Hindlimb muscle (tissue), 1 donor: Measurements from ENCODE around the gene PKHD1. TPM values are rescaled to one million over a fixed set of nuclear protein-coding genes. Genes with fewer than 3 reads are reported as not detected.

Experiments
- DNase-seq: peaks from one replicate; pipeline ENCODE4 v3.0.0-alpha.2; 2013
- polyA plus RNA-seq: library from polyadenylated mRNA; unstranded; fragments of 120-200 nt; gene quantifications from one replicate; pipeline ENCODE4 v1.2.1, GENCODE V29; 2013; ENCODE audit not compliant: insufficient read length

The PKHD1 gene
- polyA plus RNA-seq, 1 donor, result 9.5 TPM

- DNase-seq, result no peak
These were observed 15.0 kb upstream of the PKHD1 start for GRCh38 chr6:52102405-52102804.

DNA sequence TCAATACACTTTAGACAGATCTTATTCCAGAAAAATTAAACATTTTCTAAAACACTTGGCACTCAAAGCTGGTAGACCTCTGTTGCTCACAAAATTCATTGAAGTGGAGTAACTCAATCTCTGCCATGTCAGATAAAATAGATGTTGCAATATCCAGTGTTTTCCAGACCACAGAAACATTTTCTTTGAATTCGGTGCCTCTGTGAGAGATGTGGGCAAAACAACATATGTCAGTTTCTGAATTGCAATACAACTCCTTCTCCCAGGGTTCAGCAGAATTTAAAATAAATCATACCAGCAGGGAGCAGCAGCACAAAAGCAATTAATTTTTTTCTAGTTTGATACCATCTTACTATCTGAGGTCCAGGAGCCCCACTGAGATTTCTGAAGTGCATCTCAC, 11.3 kb upstream of the PKHD1 start:
- DNase-seq, result no peak

DNA sequence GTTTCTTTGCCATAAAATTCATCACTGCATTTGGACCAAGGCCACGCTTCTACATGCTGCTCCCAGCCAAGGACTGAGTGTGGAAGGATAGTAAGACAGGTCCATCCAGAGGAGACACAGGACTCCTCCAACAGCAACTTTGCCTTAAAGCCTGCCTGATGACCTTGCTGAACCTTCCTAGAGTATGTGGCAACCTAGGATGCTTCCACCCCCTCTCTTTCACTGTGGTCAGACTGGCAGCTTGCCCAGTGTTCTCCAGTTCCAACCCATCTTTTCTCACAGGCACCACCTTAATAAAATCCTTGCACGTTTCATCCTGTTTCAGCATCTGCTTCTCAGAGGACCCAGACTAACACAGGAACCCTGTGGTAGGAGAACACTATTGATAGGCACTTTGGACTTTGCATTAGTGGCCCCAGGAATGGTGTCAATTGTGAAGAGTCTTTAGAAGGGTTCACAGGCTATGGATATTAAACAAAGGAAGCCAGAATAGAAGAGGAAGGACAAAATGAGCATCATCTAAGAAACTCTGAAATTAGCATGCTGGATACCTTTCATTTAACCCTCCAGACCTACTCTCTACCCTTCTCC, 2.4 kb upstream of the PKHD1 start:
- DNase-seq, result no peak

DNA sequence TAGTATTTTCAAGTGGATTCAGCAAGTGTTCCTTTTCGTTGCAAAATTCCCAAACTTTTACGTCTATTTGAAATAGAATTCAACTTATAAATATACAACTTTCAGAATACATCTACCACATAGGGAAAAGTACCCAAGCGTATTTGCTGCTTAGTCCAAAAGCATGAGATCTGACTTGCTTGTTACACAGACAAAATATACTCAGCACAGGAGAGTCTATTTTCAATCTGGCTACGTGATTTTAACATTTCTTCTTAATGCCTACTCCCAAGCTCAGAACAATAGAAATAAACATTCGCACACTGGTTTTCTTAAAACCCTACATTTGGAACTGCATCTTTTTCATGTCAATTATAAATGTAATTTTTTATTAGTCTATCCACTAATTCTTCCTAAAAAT, 672 bp downstream of the PKHD1 start:
- DNase-seq, result no peak

- DNase-seq, result no peak
These were observed 6.2 kb downstream of the PKHD1 start for GRCh38 chr6:52081237-52081636.

DNA sequence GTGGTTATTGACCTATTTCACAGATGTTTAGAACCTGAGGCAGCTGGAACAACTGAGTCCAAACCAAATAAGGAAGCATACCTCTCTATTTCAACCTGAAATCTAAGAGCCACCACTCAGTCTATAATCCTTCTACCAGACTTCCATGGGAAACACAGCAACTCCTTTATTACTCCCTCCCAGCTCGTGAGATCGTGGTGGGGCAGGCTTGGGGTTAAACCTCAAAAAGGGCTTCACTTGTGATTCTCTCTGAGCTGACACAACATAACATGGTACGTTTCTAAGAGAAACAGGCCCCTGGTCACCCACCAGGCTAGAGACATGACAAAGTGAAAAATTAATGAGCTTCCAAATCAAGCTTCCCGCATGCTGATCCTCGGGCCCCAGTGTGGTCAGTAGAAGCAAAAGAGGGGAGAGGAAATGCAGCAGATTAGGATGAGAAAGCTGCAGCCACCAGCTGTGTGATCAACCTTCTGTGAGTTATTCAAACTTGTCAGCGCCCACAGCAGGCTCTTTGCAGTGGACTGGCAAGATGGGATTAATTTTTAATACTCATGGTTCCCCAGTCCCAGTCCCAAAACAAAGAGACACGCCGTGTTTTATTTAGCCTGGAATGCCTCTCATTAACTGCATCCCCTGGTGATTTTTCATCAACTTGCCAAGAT, 9.3 kb downstream of the PKHD1 start:
- no peak for DNase-seq

DNA sequence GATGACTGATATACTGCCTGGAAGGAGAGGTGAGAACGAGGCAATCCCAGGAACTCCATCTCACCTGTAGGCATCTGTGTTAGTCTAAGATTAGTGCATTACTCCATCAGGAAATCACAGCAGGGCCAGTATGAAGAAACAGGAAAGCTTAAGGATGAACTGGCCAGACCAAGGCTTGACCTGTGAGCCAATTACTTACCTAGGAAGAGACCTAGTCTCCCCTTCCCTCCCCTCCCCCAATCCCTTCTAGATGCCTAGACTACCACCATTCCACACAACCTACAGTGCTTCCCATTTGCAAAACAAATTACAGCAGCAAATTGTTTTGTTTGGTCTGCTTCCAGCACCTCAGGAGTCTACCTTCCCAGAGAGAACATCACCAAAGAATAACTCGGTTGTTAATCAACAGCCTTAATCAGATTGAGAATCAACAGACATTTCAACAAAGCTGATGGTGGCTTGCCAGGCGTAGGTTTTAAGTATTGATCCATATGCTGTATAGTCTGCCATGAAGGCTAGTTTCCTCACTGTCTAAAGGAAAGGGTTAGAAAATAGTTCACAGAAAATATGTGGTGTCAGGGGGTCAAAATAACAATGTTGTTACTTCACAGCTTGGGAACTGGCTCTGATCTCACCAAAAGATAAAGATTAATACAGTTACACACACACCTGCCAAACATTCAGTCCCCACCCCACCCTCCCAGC, 10.1 kb downstream of the PKHD1 start:
- DNase-seq, result no peak

- DNase-seq, result no peak
These were observed 10.6 kb downstream of the PKHD1 start for GRCh38 chr6:52076791-52077179.

DNA sequence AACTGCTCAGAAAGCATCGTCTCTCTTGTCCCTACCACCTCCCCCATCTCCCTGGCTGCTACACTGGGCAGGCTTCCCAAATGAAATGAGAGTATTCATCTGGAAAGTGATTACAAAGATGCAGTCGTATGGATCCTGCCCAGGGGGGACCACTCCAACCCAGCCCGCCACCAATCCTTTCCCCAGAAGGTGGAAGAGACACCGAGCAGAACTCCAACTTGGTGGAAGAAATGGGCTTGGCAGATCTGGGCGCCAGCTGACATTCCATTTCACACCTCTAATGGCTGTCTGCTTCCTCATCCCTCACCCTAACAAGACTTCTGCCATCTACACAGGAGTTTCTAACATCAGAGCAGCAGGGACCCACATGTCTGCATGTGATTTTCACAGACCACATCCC, 12.7 kb downstream of the PKHD1 start:
- no peak for DNase-seq

DNA sequence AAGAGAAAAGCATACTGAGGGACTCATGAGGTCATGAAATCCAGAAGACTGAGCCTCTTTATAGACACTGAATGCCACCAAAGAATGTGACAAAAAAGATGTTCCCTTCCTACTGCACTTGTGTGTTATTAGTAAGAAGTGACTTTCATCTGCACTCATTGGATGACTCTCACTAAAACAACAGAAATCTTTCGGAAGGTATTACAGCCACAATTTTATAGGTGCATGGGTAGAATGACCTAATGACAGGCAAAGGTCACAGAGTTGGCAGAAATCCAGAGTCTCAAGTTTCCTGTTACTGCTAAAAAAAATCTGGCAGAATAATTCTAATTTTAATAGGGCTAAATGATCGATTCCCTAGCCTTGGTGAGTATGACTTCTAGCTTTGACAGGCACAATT, 13.3 kb downstream of the PKHD1 start:
- no peak for DNase-seq

DNA sequence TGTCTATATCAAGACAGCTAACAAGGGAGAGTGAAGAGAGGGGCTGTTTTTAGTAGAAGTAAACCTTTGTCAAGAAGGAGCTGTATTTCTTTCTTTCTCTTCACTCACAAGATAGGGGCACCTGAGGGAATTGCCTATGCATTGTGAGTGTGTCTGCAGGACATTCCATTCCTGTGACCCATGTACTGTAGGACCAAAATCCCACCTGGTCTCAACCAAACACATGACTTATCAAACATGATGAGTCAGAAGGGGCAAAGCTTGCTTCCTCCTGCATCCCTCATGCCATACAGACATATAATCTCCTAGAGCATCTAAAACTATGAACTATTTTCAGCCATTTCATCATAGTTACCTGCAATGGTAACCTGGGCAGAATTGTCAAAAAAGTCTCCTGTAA, 21.8 kb downstream of the PKHD1 start:
- DNase-seq, result no peak

DNA sequence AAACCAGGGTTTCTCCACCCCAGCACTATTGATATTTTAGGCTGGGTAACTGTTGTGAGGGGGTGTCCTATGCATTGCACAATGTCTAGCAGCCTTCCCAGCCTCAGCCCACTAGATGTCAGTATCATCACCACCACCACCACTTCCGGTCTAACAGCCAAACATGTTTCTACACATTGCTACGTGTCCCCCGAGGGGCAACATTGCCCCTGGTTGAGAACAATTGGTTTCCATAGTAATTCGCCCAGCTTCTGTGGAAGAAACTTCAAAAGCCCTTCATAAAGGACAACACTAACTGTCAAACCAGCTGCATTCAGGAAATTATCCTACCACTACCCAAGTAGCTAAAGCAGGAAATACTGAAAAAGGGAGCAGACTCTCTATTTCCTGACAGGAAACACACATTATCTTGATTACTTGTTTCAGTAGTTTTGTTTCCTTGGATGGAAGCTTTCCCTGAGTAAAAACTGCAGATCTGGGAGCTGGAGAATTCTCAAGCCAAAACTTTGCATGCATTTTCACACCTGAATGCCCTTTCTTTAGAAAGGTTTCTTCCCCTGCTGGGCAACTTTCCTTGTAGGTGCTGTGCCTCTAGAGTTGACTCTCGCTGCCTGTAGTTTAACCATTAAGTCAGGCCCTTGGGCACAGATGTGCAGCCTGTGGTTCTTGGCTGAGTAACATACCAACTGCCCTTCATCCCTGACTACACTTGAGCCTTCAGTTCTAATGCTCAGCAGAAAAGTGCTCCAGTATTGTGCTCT, 23.6 kb downstream of the PKHD1 start:
- DNase-seq, result peak; percentile 41

DNA sequence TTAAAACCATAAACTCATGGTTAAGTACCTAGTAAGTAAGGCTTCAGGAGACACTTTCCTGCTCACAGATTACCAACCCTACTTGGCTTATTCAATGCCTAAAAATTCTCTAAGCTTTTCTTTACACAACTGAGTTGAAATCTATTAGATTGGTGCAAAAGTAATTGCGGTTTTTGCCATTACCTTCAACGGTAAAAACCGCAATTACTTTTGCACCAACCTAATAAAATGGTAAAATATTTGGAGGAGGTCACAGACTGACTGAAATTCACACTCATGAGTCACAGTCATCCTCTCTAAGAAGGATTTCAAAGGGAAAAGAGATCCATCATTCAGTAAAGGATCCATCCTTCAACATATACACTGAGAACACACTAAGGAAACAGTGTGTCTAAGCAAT, 25.9 kb downstream of the PKHD1 start:
- no peak for DNase-seq

- no peak for DNase-seq
These were observed 27.6 kb downstream of the PKHD1 start for GRCh38 chr6:52059821-52060220.

GRCh38 chr6:52055451-52055850, 32.0 kb downstream of the PKHD1 start:
- DNase-seq, result no peak

- DNase-seq, result no peak
These were observed 34.2 kb downstream of the PKHD1 start for GRCh38 chr6:52053038-52053695.

GRCh38 chr6:52050051-52050405, 37.4 kb downstream of the PKHD1 start:
- no peak for DNase-seq

DNA sequence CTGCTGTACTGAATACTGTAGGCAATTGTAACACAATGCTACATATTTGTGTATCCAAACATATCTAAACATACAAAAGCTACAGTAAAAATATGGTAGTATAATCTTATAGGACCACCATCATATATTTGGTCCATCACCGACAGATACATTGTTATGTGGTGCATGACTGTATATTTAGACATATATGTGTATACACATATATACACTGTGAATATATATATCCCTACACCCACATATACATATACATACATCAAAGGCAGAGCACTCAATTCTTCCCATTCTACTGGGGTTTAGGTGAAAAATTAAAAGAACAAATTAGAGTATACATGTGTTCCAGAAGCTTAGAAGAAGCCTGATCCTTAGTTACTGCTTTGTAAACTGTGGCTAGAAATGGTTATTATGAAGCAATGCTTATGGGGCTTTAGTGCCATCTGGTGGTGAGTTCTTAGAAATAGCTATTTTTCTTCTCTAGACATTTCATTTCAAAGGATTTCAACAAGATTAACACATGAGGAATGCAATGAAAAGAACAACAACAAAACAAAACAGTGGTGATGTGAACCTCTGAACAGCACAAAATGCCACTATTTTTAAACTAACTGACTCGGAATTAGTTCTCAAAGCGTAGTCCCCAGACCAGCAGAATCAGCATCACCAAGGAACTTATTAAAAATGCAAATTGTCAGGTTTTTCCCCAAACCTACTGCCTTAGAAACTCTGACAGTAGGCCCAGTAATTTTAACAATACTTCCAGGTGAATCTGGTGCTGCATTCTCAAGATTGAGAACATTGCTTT, 38.0 kb downstream of the PKHD1 start:
- DNase-seq, result no peak

DNA sequence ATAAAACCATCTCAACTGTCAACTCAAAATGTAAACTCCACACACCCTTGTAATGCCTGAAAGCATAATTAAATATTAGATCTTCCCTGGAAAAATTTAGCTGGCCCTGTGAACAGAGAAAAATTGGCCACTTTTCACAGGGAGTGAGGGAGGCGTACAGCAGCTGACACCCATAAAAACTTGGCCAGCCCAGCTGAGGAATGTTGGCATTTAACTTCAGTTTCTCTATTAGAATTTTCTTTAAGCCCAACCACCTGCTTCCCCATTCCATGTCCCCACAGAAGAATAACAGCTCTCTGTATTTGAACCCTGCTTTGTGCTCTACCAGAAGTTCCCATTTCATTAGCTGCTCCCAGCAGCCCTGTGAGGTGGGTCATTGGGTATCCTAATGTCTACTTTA, 41.0 kb downstream of the PKHD1 start:
- DNase-seq, result peak; percentile 55

- peak; percentile 38 for DNase-seq
These were observed 41.9 kb downstream of the PKHD1 start for GRCh38 chr6:52045481-52045880.

DNA sequence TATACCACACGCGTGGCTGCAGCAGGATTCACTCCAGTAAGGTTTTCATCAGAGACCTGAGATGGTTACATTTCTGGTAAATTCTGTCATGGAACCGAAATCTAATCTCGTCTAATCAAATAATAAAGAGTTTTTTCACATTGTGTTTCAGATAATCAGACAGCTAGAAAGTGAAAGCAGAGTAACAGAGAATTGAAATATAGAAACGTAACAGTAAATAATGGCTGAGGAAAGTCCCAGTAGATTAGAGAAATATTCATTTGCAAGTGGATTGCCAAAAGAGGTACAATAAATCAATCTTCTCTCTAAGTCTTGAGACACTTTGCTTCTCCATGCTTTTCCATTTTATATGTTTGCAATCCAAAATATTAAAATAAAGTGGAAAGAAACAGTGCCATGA, 42.4 kb downstream of the PKHD1 start:
- DNase-seq, result no peak
